SK-N-DZ (cell line): ENCODE results near the gene HCAR3.
A peak's percentile ranks its signal among the peaks of the same experiment; 100 is the strongest.
"Not testable (repeated sequence)": the region's sequence is repeated elsewhere in the genome, so short reads cannot be mapped to it uniquely, and the experiment has no call there.

Experiments used
- DNase-seq: peaks from one replicate; pipeline ENCODE4 v3.0.0-alpha.2; 2015; ENCODE audit warnings: low spot score

Gene HCAR3

DNA sequence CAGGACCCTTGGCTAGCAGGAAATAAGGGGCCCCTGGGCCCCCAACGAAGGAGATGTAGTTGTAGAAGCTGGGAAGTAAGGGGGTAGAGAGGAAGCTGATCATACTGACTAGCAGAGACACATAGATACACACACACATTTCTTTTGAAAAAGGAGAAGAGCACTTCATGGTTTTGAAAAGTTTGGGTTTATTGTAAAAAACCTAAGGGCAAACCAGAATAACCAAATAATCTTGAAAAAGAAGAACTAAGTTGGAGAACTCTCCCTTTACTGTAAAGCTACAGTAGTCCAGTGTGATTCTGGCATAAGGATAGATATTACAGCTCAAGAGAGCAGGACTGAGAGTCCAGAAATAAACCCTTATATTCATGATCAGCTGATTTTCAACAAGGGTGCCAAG lies 5.8 kb upstream of the HCAR3 start:
- no peak for DNase-seq

DNA sequence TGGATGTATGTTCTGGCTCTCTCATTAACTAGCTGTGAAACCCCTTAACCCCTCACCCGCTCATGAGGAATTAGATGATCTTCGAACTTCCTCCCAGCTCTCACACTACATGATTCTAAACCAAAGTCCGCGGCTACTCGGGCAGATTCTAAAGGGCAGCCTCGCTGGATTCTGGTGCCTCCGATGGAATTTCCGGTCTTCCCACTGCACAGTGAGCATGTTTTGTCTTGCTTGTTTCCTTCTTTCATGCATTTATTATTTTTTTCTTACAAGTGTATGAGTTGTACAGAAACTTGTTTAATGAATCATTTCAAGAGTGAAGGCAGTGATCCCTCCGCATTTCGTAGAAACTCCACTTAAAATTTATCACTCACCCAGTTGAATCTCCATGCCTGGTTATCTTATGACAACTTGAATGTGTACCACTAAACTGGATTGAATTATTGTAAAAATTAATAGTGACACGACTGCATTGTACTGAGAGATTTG lies 4.5 kb upstream of the HCAR3 start:
- no peak for DNase-seq

DNA sequence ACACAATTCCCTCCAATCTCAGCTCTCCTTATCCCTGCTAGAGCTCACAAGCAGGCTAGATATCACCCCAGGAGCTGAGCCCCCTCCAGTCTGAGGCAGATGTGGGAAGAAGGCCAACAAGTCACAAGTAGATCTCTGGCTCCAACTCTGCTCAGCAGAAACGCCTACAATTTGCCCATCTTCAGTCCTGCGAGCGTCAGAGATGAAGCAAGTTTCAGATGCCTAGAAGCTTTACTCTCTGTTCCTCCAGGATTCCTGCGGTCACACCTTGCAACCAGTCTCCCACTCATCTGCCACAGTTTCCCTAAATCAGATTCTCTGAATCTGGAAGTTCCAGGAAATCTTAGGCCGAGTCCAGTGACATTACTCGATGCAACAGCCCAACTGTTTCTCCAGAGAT lies 1.4 kb downstream of the HCAR3 start:
- DNase-seq, result not testable (repeated sequence)

DNA sequence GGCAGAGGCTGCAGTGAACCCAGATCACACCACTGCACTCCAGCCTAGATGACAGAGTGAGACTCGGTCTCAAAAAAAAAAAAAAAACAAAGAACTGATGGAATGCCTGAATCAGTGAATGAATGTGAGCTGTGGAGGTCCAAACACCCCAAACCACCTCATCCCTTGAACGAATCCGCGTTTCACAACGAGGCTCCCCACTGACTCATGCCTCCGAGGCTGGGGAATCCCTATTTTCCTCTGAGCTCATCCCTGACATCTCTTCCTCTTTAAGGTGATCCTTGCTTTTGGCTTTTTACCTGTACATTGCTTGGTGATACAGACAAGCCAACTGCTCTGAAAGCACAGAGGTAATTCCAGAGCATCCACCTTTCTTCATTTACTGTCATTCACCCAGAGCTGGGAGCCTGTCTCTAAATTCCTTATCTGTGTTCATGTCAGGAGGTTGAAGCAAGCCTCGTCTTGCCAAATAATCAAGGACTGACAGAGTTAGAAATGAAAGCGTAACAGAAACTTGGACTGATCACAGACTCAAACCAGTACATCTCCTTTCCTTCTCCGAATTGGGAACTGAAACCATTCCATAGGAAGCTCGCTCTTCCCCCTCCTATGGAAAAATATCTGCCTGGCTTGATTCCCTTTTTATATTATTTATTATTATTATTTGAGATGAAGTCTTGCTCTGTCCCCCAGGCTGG lies 3.0 kb downstream of the HCAR3 start:
- not testable (repeated sequence) for DNase-seq

DNA sequence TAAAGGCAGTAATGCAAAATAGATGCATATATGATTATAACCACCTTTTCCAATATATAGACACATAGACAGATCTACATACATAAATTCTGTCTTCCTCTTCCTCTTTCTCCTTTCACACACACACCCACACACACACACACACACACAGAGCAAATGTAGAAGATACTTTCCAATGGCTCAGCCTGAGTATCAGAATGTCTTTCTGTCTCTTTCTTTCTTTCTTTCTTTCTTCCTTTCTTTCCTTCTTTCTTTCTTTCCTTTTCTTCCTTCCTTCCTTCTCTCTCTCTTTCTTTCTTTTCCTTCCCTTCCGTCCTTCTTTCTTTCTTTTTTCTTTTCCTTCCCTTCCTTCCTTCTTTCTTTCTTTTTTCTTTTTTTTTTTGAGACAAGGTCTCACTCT lies 5.3 kb downstream of the HCAR3 start:
- not testable (repeated sequence) for DNase-seq

DNA sequence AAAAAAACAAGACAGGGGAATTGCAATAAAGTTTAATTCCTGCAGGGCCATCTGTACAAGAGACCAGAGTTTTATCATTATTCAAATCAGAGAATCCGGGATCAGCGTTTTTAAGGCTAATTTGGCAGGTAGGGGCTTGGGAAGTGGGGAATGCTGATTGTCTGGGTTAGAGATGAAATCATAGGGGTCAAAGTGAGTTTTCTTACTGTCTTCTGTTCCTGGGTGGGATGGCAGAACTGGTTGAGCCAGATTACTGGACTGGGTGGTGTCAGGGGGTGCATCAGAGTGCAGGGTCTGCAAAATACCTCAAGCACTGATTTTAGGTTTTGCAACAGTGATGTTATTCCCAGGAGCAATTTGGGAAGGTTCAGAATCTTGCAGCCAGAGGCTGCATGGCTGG lies 6.3 kb downstream of the HCAR3 start:
- not testable (repeated sequence) for DNase-seq

DNA sequence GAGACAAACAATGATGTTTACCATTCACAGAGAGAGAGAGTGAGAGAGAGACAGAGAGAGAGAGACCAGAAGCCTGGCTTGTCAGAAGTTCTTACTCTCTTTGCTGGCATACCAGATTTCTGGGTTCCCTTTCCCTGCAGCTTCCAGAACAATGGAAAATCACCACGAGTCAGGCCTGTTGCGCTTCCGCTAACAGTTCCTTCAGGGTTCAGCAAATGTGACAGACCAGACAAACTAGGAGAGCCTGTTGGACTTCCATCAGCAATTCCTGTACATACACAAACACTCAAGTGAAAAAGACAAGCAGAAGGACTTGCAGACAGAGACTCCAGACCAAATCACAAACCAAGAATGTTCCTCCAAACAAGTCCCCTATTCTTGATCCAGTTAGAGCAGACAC lies 7.3 kb downstream of the HCAR3 start:
- not testable (repeated sequence) for DNase-seq

DNA sequence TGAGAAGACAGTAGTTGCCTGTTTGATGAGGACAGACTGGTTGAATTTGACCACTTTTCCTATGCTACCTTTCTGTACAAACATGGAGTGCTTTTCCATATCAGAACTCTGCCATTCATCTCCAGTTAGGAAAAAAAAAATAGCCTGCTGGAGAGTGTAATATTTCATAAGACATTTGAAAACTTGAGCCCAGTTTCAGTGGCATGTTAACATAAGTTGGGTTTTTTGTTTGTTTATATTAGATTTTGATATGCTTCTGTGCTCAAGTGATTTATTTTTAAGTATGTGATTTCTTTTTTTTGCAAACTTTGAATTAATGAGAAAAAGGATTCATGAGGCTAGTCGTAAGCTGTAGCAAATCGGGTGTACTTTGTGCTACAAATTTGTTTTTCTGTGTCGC lies 12.8 kb downstream of the HCAR3 start:
- not testable (repeated sequence) for DNase-seq

DNA sequence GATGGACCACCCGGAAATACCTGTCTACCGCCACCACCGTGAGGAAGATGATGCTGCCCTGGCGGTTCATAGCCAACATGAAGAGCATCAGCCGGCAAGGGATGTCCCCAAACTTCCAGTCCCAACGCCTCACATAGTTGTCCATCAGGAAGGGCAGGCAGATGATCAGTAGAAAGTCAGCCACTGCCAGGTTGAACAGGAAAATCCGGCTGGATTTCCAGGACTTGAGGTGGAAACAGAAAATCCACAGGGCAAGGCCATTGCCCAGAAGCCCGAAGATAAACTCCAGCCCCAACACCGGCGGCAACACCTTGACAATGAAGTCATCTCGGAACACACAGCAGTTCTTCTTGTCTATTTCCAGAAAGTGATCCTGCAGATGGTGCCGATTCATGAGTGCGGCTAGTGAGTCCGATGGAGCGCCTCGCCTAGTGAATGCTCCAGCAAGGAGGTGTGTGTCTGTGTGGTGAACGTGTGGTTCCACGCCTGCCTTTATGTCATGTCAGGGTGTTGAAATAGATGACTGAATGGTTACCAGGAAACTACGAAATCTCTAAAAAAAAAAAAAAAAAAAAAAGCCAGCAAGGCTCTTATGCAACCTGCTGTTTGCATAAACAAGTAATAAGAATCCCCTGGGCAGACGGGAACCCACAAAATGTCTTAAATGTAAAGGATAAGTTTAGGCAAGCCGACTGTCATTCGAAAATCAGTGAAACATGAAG lies 13.6 kb downstream of the HCAR3 start, which contains the start of gene HCAR2:
TSS of gene HCAR2 (minus strand) at position 468 of the 722 bp plus-strand sequence. CDS start at position 394, 74 bp downstream.
- not testable (repeated sequence) for DNase-seq

DNA sequence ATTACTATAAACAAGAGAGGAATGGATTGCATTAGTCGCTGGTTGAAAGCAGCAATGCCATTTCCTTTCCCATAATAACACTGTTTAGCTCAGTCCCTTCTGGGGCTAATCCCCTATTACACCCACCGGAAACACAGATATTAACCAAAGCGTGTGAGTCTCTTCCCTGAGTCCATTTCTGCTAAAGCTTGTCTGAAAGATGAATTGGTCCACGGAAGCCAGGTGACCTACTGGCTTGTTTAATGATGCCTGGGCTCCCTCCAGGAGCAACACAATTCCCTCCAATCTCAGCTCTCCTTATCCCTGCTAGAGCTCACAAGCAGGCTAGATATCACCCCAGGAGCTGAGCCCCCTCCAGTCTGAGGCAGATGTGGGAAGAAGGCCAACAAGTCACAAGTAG lies 15.1 kb downstream of the HCAR3 start:
- not testable (repeated sequence) for DNase-seq

DNA sequence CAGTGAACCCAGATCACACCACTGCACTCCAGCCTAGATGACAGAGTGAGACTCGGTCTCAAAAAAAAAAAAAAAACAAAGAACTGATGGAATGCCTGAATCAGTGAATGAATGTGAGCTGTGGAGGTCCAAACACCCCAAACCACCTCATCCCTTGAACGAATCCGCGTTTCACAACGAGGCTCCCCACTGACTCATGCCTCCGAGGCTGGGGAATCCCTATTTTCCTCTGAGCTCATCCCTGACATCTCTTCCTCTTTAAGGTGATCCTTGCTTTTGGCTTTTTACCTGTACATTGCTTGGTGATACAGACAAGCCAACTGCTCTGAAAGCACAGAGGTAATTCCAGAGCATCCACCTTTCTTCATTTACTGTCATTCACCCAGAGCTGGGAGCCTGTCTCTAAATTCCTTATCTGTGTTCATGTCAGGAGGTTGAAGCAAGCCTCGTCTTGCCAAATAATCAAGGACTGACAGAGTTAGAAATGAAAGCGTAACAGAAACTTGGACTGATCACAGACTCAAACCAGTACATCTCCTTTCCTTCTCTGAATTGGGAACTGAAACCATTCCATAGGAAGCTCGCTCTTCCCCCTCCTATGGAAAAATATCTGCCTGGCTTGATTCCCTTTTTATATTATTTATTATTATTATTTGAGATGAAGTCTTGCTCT lies 16.4 kb downstream of the HCAR3 start:
- DNase-seq, result not testable (repeated sequence)

DNA sequence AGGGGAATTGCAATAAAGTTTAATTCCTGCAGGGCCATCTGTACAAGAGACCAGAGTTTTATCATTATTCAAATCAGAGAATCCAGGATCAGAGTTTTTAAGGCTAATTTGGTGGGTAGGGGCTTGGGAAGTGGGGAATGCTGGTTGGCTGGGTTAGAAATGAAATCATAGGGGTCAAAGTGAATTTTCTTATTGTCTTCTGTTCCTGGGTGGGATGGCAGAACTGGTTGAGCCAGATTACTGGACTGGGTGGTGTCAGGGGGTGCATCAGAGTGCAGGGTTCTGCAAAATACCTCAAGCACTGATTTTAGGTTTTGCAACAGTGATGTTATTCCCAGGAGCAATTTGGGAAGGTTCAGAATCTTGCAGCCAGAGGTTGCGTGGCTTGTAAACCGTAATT lies 19.7 kb downstream of the HCAR3 start:
- not testable (repeated sequence) for DNase-seq

DNA sequence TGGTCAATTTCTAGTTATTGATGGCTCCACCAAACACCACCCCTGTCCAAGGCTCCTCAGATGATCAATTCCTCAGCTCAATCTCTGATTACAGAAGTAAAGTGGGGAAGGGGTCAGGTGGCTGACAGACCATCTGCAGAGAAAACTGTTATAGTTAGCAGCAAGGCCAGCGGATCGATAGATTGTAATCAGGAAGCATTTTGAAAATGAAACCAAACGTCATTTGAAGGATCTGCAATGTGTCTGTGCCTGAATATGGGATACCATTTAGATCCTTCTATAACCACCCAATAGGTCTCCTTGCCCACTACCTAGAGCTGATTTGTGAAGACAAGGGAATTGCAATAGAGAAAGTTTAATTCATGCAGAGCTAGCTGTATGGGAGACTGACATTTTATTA lies 25.0 kb downstream of the HCAR3 start:
- peak; percentile 52 for DNase-seq

DNA sequence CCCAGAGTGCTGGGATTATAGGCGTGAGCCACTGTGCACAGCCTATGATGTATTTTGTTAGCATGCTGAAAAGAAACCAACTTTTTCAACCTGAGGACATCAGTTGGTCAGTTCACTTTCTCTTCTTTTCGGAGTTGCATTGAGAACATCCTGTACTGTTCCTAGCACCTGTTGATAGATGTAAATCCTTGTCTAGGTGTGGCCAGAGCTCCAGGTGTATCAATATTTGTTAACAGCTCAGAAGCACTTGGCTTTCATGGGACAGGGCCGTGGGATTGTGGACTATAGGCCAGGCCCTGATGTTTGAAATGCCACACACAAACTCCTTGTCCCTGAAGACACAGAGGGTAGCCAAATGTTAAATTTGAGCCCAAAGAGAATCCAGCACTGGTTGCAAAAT lies 28.3 kb downstream of the HCAR3 start:
- no peak for DNase-seq

DNA sequence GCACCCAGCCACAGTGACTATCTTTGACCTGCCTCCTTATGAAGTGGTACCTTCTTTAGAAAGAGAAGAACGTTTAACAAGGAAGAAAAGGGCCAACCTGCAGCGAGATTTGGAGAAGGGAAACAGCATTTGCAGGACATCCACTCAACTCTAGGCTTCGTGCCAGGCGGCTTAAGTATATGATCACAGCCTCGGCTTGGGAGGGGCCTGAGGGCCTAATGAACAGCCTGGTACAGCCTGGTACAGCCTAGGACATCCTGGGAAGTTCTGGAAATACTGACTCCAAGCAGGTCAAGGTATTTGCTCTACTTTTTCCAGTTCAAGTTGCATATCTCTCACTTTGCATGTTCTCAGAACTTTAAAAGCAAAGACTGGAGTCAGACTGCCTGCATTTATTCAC lies 29.5 kb downstream of the HCAR3 start:
- no peak for DNase-seq

DNA sequence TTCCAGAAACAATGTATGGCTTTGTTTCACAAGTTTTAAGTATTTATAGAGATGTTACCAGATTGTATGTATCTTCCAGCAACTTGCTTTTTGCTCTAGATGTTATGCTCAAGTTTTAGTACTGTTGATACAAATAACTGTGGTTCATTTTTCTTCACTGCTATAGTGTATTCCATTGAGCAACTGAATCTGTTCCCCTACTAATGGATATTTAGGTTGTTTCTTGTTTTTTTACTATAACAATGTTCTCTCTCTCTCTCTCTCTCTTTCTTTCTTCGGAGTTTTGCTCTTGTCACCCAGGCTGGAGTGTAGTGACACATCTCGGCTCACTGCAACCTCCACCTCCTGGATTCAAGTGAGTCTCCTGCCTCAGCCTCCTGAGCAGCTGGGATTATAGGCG lies 30.1 kb downstream of the HCAR3 start:
- DNase-seq, result no peak

DNA sequence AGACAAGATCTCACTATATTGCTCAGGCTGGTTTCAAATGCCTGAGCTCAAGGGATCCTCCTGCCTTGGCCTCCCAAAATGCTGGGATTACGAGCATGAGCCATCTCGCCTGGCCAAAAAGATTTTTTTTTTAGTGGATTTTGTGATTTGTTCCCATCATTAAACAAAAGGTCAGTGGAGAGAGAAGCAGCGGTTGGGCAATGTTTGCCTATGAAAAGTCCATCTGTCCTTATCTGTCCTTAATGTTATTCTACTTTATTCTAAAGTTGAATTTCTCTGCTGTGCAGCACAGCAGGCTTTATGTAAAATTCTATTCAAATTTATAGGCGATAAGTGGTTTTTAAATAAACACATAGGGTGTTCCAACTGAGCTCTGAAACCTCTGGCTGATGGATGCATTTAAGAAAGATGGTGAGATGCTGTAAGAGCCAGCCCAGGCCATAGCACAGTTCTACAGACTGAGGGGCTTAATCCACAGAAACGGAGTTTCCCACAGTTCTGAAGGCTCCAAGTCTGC lies 32.3 kb downstream of the HCAR3 start:
- DNase-seq, result no peak

DNA sequence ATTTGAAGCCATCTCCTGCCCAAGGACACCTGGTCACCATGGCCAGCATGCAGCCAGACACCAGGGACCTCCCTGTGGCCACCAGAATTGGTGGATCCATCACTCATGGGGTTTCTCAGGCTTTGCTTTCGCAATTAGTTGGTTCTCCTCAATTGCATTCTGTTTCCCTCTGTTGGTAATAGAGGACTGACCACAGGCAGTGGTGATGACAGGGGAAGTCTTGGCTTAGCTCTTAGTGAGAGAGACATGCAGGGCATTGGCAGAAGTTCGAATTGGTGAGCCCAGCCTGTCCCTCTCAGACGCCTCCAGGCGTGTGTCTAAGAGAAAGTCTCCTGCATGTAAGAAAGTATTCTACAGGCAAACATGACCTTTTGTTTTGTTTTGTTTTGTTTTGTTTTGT lies 34.8 kb downstream of the HCAR3 start:
- no peak for DNase-seq

DNA sequence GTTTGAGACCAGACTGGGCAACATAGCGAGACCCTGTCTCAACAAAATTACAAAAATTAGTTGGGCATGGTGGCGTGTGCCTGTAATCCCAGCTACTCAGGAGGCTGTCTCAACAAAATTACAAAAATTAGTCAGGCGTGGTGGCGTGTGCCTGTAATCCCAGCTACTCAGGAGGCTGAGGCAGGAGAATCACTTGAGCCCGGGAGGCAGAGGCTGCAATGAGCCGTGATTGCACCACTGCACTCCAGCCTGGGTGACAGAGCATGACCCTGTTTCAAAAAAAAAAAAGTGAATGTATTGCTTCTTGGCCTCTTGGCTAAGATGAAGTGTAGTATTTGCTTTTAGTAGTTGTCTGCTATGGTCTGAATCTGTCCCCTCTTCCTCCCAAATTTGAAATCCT lies 35.6 kb downstream of the HCAR3 start:
- DNase-seq, result not testable (repeated sequence)

DNA sequence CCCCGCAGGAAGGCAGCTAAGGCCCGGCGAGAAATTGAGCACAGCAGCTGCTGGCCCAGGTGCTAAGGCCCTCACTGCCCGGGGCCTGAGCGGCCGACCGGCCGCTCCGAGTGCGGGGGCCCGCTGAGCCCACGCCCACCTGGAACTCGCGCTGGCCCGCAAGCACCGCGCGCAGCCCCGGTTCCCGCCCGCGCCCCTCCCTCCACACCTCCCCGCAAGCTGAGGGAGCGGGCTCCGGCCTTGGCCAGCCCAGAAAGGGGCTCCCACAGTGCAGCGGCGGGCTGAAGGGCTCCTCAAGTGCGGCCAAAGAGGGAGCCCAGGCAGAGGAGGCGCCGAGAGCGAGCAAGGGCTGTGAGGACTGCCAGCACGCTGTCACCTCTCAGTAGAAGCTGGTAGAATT lies 39.8 kb downstream of the HCAR3 start:
- not testable (repeated sequence) for DNase-seq

DNA sequence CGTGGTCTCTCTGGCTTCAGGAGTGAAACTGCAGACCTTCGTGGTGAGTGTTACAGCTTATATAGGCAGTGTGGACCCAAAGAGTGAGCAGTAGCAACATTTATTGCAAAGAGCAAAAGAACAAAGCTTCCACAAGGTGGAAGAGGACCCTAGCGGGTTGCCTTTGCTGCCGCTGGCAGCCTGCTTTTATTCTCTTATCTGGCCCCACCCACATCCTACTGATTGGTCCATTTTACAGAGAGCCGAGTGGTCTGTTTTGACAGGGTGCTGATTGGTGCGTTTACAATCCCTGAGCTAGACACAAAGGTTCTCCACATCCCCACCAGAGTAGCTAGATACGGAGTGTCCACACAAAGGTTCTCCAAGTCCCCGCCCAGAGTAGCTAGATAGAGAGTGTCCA lies 40.6 kb downstream of the HCAR3 start:
- not testable (repeated sequence) for DNase-seq

DNA sequence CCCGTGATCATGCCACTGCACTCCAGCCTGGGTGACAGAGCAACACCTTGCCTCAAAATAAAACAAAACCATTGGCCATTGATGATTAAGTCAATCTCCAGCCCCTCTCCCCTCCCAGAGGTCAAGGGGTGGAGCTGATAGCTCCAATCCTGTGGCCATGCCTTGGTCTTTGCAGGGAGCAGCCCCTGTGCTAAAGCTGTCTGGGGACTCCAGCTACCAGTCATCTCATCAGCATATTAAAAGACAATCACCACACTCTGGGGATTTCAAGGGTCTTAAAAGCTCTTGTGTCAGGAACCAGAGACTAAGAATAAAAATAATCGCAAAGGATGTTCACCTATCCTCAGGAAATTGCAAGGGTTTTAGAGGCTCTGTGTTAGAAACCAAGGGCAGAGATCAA lies 44.1 kb downstream of the HCAR3 start:
- DNase-seq, result no peak
